ENCODE data around the gene RPL13. TPM values are rescaled to one million over a fixed set of nuclear protein-coding genes. Genes with fewer than 3 reads are reported as not detected.

Gene RPL13
- total RNA-seq, 1 experiment from 2014 or later, result 2,157 TPM

DNA sequence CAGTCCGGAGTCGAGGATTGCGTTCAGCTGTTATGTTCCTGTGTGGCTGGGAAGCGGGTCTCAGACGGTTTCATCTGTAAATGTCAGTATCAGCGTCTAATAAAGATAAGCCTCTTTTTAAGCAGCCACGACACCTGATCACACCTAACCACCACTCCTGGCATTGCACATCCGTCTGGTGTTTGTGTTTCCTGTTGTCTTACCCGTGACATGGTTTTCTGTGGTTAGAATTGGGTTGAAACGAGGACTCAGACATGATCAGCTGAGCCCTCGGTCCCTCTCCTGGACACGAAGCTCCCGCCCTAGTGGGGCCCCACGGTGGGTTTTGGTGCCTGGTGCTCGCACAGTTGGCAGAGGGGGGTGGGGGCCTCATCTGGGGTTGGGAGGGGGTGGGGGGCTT is 33.4 kb downstream of the RPL13 start:
- Histone ChIP-seq H2BK120ac (ENCODE audit: low read depth, low read length, poor library complexity, severe bottlenecking) (no peak overlapping the region), H4K5ac (ENCODE audit: insufficient read length, low read depth, low read length) (no peak overlapping the region), H2AK5ac (ENCODE audit: insufficient read length, low read length) (no peak overlapping the region), H3K23me2 (ENCODE audit: insufficient read length, low read depth, low read length, poor library complexity, severe bottlenecking) (no peaks in the 10 kb centered on the region), H3T11ph (ENCODE audit: low read length) (no peak overlapping the region), H3K56ac (ENCODE audit: insufficient read length, low read depth, low read length) (no peak overlapping the region), H3K9ac (ENCODE audit: extremely low read depth, insufficient read length, low read length) (no peak overlapping the region), H2AFZ (ENCODE audit: low read length) (no peak overlapping the region), H4K91ac (ENCODE audit: insufficient read length, low read depth, low read length) (no peak overlapping the region), H3K14ac (ENCODE audit: insufficient read depth, low read length) (no peak overlapping the region), H2BK5ac (ENCODE audit: insufficient read length, low read length) (no peak overlapping the region), H3K4ac (ENCODE audit: low read depth, low read length) (no peak overlapping the region), H4K20me1 (ENCODE audit: control insufficient read depth, insufficient read depth, insufficient read length) (no peaks in the 10 kb centered on the region), H3K18ac (ENCODE audit: insufficient read length, low read depth, low read length) (no peak overlapping the region), H2BK15ac (ENCODE audit: low read depth, low read length) (no peak overlapping the region), H2BK12ac (ENCODE audit: insufficient read length, low read depth, low read length) (no peak overlapping the region), H3K79me2 (ENCODE audit: insufficient read depth, low read length) (no peaks in the 10 kb centered on the region), H3K23ac (ENCODE audit: insufficient read length, low read depth, low read length) (no peak overlapping the region), H4K8ac (replicated peaks; ENCODE audit: insufficient read length, low read depth, low read length) (no peak overlapping the region), H3K79me1 (ENCODE audit: insufficient read depth, low read depth, low read length, poor library complexity, severe bottlenecking) (no peaks in the 10 kb centered on the region), H3K27me3 (ENCODE audit: insufficient read depth, low read length) (no peaks in the 10 kb centered on the region), H3K9me3 (ENCODE audit: control insufficient read depth, low read depth, low read length) (no peaks in the 10 kb centered on the region), H3K4me1 (ENCODE audit: insufficient read depth, low read length) (no peaks in the 10 kb centered on the region), H3K4me2 (ENCODE audit: insufficient read depth, insufficient read length, low read length) (no peak overlapping the region), H3K27ac (ENCODE audit: insufficient read length, low read depth, low read length) (no peak overlapping the region), H2BK20ac (ENCODE audit: low read depth, low read length, poor library complexity, severe bottlenecking) (no peak overlapping the region)
- H3K9me3 Mint-ChIP-seq, result no peaks in the 10 kb centered on the region; a peak in 1 of 5 replicates
- no peaks in the 10 kb centered on the region for H3K27me3 Mint-ChIP-seq (ENCODE audit: low read depth)
- H3K4me3 Mint-ChIP-seq, result no peak overlapping the region
- no peak for DNase-seq
- H3K4me1 Mint-ChIP-seq, result no peaks in the 10 kb centered on the region; a peak in 1 of 4 replicates
- no peak overlapping the region for H3K27ac Mint-ChIP-seq
- peaks cover 0 to 7% (median 0%) of the 10 kb centered on the region in 3 experiments; a peak in 3 of 7 replicates for H3K36me3 Mint-ChIP-seq (ENCODE audit: insufficient read depth in 1 of 3, low read depth in 3 of 3)
- WGBS (ENCODE audit: extremely low coverage, insufficient read length, low lambda C conversion rate), result no CpG with 5 or more reads among the region's 15 CpGs
- TF ChIP-seq, protein P1, sequence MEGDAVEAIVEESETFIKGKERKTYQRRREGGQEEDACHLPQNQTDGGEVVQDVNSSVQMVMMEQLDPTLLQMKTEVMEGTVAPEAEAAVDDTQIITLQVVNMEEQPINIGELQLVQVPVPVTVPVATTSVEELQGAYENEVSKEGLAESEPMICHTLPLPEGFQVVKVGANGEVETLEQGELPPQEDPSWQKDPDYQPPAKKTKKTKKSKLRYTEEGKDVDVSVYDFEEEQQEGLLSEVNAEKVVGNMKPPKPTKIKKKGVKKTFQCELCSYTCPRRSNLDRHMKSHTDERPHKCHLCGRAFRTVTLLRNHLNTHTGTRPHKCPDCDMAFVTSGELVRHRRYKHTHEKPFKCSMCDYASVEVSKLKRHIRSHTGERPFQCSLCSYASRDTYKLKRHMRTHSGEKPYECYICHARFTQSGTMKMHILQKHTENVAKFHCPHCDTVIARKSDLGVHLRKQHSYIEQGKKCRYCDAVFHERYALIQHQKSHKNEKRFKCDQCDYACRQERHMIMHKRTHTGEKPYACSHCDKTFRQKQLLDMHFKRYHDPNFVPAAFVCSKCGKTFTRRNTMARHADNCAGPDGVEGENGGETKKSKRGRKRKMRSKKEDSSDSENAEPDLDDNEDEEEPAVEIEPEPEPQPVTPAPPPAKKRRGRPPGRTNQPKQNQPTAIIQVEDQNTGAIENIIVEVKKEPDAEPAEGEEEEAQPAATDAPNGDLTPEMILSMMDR (conservative IDR thresholded peaks at IDR 0.05), result no peak
